AG09309 (cell line): ENCODE data around the gene CARD11.

ENCODE experiments used
- DNase-seq: peaks from one replicate; pipeline ENCODE4 v3.0.0-alpha.2; 2010; ENCODE audit warnings: low read depth
- H3K4me3 ChIP-seq: 2 replicates; pipeline ENCODE4 v1.5.1; 2011; ENCODE audit warnings: mild to moderate bottlenecking, low read depth, low read length, moderate library complexity; ENCODE audit not compliant: control insufficient read depth
- CTCF ChIP-seq: IDR thresholded peaks from 2 replicates; pipeline ENCODE4 v1.5.1; 2011; ENCODE audit warnings: mild to moderate bottlenecking, low read depth, low read length, inconsistent platforms; ENCODE audit not compliant: insufficient read depth, control insufficient read depth; ENCODE audit errors: missing control alignments

The CARD11 gene

GRCh38 chr7:2927592-2927991, 116.1 kb downstream of the CARD11 start:
- DNase-seq, result no peak
- no peak overlapping the region for H3K4me3 ChIP-seq
- TF ChIP-seq CTCF, result no peak

- no peak for DNase-seq
- TF ChIP-seq CTCF, result no peak
- no peak overlapping the region for H3K4me3 ChIP-seq
Observed at GRCh38 chr7:2926896-2927405, 116.7 kb downstream of the CARD11 start.

GRCh38 chr7:2926120-2926895, 117.4 kb downstream of the CARD11 start:
- no peak overlapping the region for H3K4me3 ChIP-seq
- DNase-seq, result no peak
- no peak for TF ChIP-seq CTCF

GRCh38 chr7:2924866-2925840, 118.5 kb downstream of the CARD11 start:
- no peak for TF ChIP-seq CTCF
- H3K4me3 ChIP-seq, result no peak overlapping the region
- DNase-seq, result no peak

GRCh38 chr7:2923886-2924574, 119.6 kb downstream of the CARD11 start:
- H3K4me3 ChIP-seq, result no peak overlapping the region
- DNase-seq, result no peak
- TF ChIP-seq CTCF, result no peak

- no peak for DNase-seq
- no peak for TF ChIP-seq CTCF
- no peak overlapping the region for H3K4me3 ChIP-seq
Observed at GRCh38 chr7:2923291-2923781, 120.3 kb downstream of the CARD11 start.
